HL-60 (cell line): Measurements from ENCODE around the gene GABRR2.

ENCODE experiments used
- CTCF ChIP-seq: IDR thresholded peaks from one replicate; pipeline ENCODE4 v1.5.1; 2011; ENCODE audit warnings: low read length, control low read depth, inconsistent platforms; ENCODE audit not compliant: insufficient read depth
- GABPA ChIP-seq: IDR thresholded peaks from 2 replicates; pipeline ENCODE4 v1.6.1; 2012; ENCODE audit warnings: low read depth
- POLR2AphosphoS5 ChIP-seq: IDR thresholded peaks from 2 replicates; pipeline ENCODE4 v1.6.1; 2012; ENCODE audit warnings: low read depth
- REST ChIP-seq: IDR thresholded peaks from 2 replicates; pipeline ENCODE4 v1.6.1; 2012; ENCODE audit warnings: low read depth; ENCODE audit not compliant: insufficient replicate concordance
- SPI1 ChIP-seq: IDR thresholded peaks from 2 replicates; pipeline ENCODE4 v1.6.1; 2012; ENCODE audit warnings: low read depth, mild to moderate bottlenecking, borderline replicate concordance

DNA sequence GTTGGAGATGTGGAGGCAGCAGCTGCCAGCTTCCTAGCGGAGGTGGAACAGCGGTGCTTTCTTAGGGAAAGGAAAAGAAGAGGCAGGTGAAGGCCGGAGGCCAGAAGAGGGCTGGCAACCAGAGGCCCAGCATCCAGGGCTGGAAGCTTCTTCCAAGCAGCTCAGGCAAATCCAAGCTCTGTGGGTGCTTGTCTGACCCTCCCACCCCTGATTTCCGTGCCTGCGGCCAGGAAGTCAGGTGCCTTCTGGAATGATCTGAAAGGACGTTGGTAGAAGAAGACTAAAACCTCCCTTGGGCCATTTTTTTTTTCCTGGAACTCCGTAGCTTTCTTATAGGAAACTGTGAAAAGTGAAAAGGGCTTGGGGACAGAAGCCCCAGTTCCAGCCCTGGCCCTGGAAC, 64.9 kb downstream of the GABRR2 start:
- no peak for TF ChIP-seq CTCF
- TF ChIP-seq REST = no peak
- TF ChIP-seq POLR2AphosphoS5 = no peak
- TF ChIP-seq GABPA = no peak
- TF ChIP-seq SPI1 = no peak
